Measurements from ENCODE around the gene PLEKHG4B. TPM values are rescaled to one million over a fixed set of nuclear protein-coding genes. Genes with fewer than 3 reads are reported as not detected.

Gene PLEKHG4B
- total and polyA plus RNA-seq, 2 of the 4 experiments (the other 2 are of a cell fraction): 1.1 TPM

DNA sequence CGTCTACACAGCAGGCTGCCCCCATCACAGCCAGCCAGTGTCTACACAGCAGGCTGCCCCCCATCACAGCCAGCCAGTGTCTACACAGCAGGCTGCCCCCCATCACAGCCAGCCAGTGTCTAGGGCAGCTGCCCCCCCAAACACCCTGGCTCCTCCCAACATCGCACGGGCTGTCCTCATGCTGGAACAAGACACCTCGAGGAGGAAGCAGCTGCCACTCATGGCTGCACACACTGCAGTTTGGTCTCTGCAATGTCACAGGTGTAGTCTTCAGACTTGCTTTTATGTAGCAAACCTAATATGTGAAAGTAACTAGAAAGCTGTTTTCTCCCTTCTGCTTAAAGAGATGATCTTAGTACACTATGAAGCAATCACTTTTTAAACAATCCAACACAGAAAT lies 109.0 kb downstream of the PLEKHG4B start:
- Histone ChIP-seq H2BK20ac (ENCODE audit: low read depth, low read length) (no peak overlapping the region), H2BK15ac (ENCODE audit: low read depth, low read length) (no peak overlapping the region), H4K91ac (ENCODE audit: insufficient read depth, low read depth, low read length) (no peak overlapping the region), H3K79me1 (ENCODE audit: low read depth in 1 of 2, low read length in 2 of 2) (peaks cover 2 to 15% of the 10 kb centered on the region in 2 experiments; a peak in 3 of 4 replicates), H3K9me3 (ENCODE audit: control insufficient read depth, insufficient read depth, low read length) (no peaks in the 10 kb centered on the region), H3K27me3 (ENCODE audit: control insufficient read depth, insufficient read depth, low read length) (no peaks in the 10 kb centered on the region), H3K4ac (ENCODE audit: low read depth, low read length) (no peak overlapping the region), H3K4me2 (ENCODE audit: low read depth, low read length) (no peak overlapping the region), H3K4me3 (ENCODE audit: insufficient read depth, low read depth, low read length) (no peak overlapping the region), H2BK120ac (ENCODE audit: low read depth, low read length) (no peak overlapping the region), H3K4me1 (ENCODE audit: control insufficient read depth, insufficient read depth, low read length) (no peaks in the 10 kb centered on the region), H4K8ac (ENCODE audit: low read depth in 2 of 2, low read length in 2 of 2) (no peak overlapping the region), H3K23ac (ENCODE audit: low read depth, low read length) (no peak overlapping the region; the same call in 1 of the 2 replicates), H3K18ac (ENCODE audit: low read depth, low read length) (no peak overlapping the region), H2AFZ (replicated peaks; ENCODE audit: low read length, poor library complexity) (no peak overlapping the region), H4K20me1 (ENCODE audit: insufficient read depth, low read length) (no peaks in the 10 kb centered on the region; the same call in none of the 2 replicates), H4K5ac (ENCODE audit: low read depth, low read length) (no peak overlapping the region), H2BK5ac (ENCODE audit: low read depth, low read length, poor library complexity, severe bottlenecking) (no peak overlapping the region), H2AK9ac (replicated peaks; ENCODE audit: low read depth, low read length, poor library complexity) (no peak overlapping the region), H3K9me1 (ENCODE audit: insufficient read depth, low read length) (peaks cover 2% of the 10 kb centered on the region; the same call in 1 of the 2 replicates), H2AK5ac (ENCODE audit: low read depth, low read length) (no peak overlapping the region), H3K36me3 (ENCODE audit: control insufficient read depth, insufficient read depth, low read length) (peaks cover 20% of the 10 kb centered on the region), H3K9ac (ENCODE audit: low read depth, low read length) (no peak overlapping the region), H3K27ac (ENCODE audit: insufficient read depth, low read length) (no peak overlapping the region), H3K14ac (replicated peaks; ENCODE audit: low read depth, low read length) (no peak overlapping the region), H3K56ac (ENCODE audit: extremely low read depth, insufficient read depth, low read length) (no peak overlapping the region)
- dilution Hi-C loops (cut with HindIII; ENCODE audit: low sequenced_read_pairs, unreplicated experiment) (no loop called here), in situ Hi-C loops (cut with MboI; ENCODE audit: low sequenced_read_pairs) (no loop called here), intact Hi-C loops (cut with micrococcal nuclease) (no loop called here)
- ChIA-PET POLR2A (ENCODE audit: unreplicated experiment) (no interaction called here), CTCF (interaction anchor here (2.6 kb wide), 1 partner anchor 12 kb away, joined by 8 read pairs; no protein-coding TSS in a partner anchor)
- ATAC-seq (ENCODE audit: low read depth) (no peak), DNase-seq (no peak)
- BruUV-seq (replicated peaks): no TSS peak
- 67% methylated on average over 1 of the region's 4 CpGs; no CpG with 5 or more reads in 1 of the 2 experiments for WGBS, 2 experiments (ENCODE audit: extremely low coverage in 2 of 2, insufficient read length in 1 of 2)
- TF ChIP-seq, protein P1, sequence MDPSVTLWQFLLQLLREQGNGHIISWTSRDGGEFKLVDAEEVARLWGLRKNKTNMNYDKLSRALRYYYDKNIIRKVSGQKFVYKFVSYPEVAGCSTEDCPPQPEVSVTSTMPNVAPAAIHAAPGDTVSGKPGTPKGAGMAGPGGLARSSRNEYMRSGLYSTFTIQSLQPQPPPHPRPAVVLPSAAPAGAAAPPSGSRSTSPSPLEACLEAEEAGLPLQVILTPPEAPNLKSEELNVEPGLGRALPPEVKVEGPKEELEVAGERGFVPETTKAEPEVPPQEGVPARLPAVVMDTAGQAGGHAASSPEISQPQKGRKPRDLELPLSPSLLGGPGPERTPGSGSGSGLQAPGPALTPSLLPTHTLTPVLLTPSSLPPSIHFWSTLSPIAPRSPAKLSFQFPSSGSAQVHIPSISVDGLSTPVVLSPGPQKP (IDR thresholded peaks at IDR 0.05; ENCODE audit: borderline replicate concordance, low read depth, low read length): no peak

Data from IMR-90 (cell line).